Liver (tissue), 9 donors: ENCODE results near the gene LAYN. TPM values are rescaled to one million over a fixed set of nuclear protein-coding genes. Genes with fewer than 3 reads are reported as not detected.

Experiments
- DNase-seq: peaks from one replicate; pipeline ENCODE4 v3.0.0-alpha.2; 2017; ENCODE audit warnings: low spot score
- H3K27ac ChIP-seq, 2 donors: one replicate each; pipeline ENCODE4 v1.7.0; 2013; ENCODE audit warnings: inconsistent platforms in 2 of 2, low read length in 2 of 2, control low read depth in 1 of 2, low read depth in 1 of 2, mild to moderate bottlenecking in 1 of 2
- H3K27me3 ChIP-seq, 4 donors: one replicate each; pipeline versions ENCODE4 v1.6.1 to v1.7.0; 2013; ENCODE audit warnings: low read length in 3 of 4, inconsistent platforms in 1 of 4, mild to moderate bottlenecking in 1 of 4, moderate library complexity in 1 of 4; ENCODE audit not compliant: control insufficient read depth in 4 of 4, insufficient read depth in 4 of 4
- H3K36me3 ChIP-seq, 4 donors: one replicate each; pipeline versions ENCODE4 v1.6.1 to v1.7.0; 2013; ENCODE audit warnings: low read length in 3 of 4, mild to moderate bottlenecking in 3 of 4, low read depth in 1 of 4, moderate library complexity in 1 of 4; ENCODE audit not compliant: control insufficient read depth in 4 of 4, insufficient read depth in 3 of 4
- H3K4me1 ChIP-seq, 4 donors: one replicate each; pipeline versions ENCODE4 v1.6.1 to v1.7.0; 2013; ENCODE audit warnings: low read length in 3 of 4, mild to moderate bottlenecking in 3 of 4, moderate library complexity in 1 of 4; ENCODE audit not compliant: control insufficient read depth in 4 of 4, insufficient read depth in 4 of 4
- H3K4me3 ChIP-seq, 3 donors: one replicate each; pipeline versions ENCODE4 v1.6.1 to v1.7.0; 2013; ENCODE audit warnings: low read length in 3 of 3, control low read depth in 1 of 3, low read depth in 1 of 3, mild to moderate bottlenecking in 1 of 3
- H3K9ac ChIP-seq, 2 donors: one replicate each; pipeline ENCODE4 v1.7.0; 2013; ENCODE audit warnings: low read length in 2 of 2, mild to moderate bottlenecking in 2 of 2, moderate library complexity in 2 of 2, control low read depth in 1 of 2, low read depth in 1 of 2
- H3K9me3 ChIP-seq, 4 donors: one replicate each; pipeline versions ENCODE4 v1.6.1 to v1.7.0; 2013; ENCODE audit warnings: low read length in 3 of 4; ENCODE audit not compliant: control insufficient read depth in 4 of 4
- ATF3 ChIP-seq: IDR thresholded peaks from 2 replicates; pipeline ENCODE4 v1.6.1; 2016; ENCODE audit warnings: antibody characterized with exemption
- CTCF ChIP-seq: fragments of 150-350 bp; IDR thresholded peaks from 2 replicates; pipeline ENCODE4 v1.5.1; 2017; ENCODE audit warnings: improper control_type of control experiment, low read depth, low read length; ENCODE audit not compliant: missing input control
- EGR1 ChIP-seq, 2 donors: IDR thresholded peaks; 2 replicates each; pipeline ENCODE4 v1.6.1; 2016 to 2018; ENCODE audit warnings: antibody characterized with exemption in 2 of 2, low read depth in 2 of 2
- FOXA1 ChIP-seq: IDR thresholded peaks from 2 replicates; pipeline ENCODE4 v1.6.1; 2016; ENCODE audit warnings: antibody characterized with exemption
- FOXA2 ChIP-seq: IDR thresholded peaks from 2 replicates; pipeline ENCODE4 v1.6.1; 2016; ENCODE audit warnings: antibody characterized with exemption
- GABPA ChIP-seq, 2 donors: IDR thresholded peaks in 1 of 2; conservative IDR thresholded peaks in 1 of 2; 2 replicates each; pipeline ENCODE4 v1.6.1; 2016; ENCODE audit warnings: antibody characterized with exemption in 2 of 2, mild to moderate bottlenecking in 1 of 2, moderate library complexity in 1 of 2
- HNF4A ChIP-seq, 2 donors: conservative IDR thresholded peaks; 2 replicates each; pipeline ENCODE4 v1.6.1; 2016; ENCODE audit warnings: antibody characterized with exemption in 2 of 2, mild to moderate bottlenecking in 2 of 2
- HNF4G ChIP-seq: IDR thresholded peaks from 2 replicates; pipeline ENCODE4 v1.6.1; 2016; ENCODE audit warnings: antibody characterized with exemption
- JUND ChIP-seq, 2 donors: IDR thresholded peaks; 2 replicates each; pipeline ENCODE4 v1.6.1; 2016; ENCODE audit warnings: antibody characterized with exemption in 2 of 2
- MAX ChIP-seq: IDR thresholded peaks from 2 replicates; pipeline ENCODE4 v1.6.1; 2016; ENCODE audit warnings: antibody characterized with exemption
- NR2F2 ChIP-seq: IDR thresholded peaks from 2 replicates; pipeline ENCODE4 v1.6.1; 2016; ENCODE audit warnings: antibody characterized with exemption
- RAD21 ChIP-seq, 2 donors: IDR thresholded peaks; 2 replicates each; pipeline ENCODE4 v1.6.1; 2016; ENCODE audit warnings: antibody characterized with exemption in 2 of 2, mild to moderate bottlenecking in 2 of 2
- REST ChIP-seq: IDR thresholded peaks from 2 replicates; pipeline ENCODE4 v1.6.1; 2016; ENCODE audit warnings: antibody characterized with exemption, mild to moderate bottlenecking
- RXRA ChIP-seq, 2 donors: IDR thresholded peaks; 2 replicates each; pipeline ENCODE4 v1.6.1; 2017 to 2018; ENCODE audit warnings: antibody characterized with exemption in 2 of 2, mild to moderate bottlenecking in 1 of 2
- SP1 ChIP-seq: IDR thresholded peaks from 2 replicates; pipeline ENCODE4 v1.6.1; 2018; ENCODE audit warnings: antibody characterized with exemption, mild to moderate bottlenecking
- TAF1 ChIP-seq: conservative IDR thresholded peaks from 2 replicates; pipeline ENCODE4 v1.6.1; 2016; ENCODE audit warnings: antibody characterized with exemption, mild to moderate bottlenecking
- YY1 ChIP-seq: IDR thresholded peaks from 2 replicates; pipeline ENCODE4 v1.6.1; 2016; ENCODE audit warnings: antibody characterized with exemption, mild to moderate bottlenecking
- ZBTB33 ChIP-seq: IDR thresholded peaks from 2 replicates; pipeline ENCODE4 v1.6.1; 2016; ENCODE audit warnings: antibody characterized with exemption
- WGBS: extraction: QIAGEN DNeasy Blood & Tissue Kit; methylation state at CpG from one replicate; pipeline ENCODE4 v1.1.7; 2013; 5-methylcytosine and 5-hydroxymethylcytosine counted together
- polyA plus RNA-seq, 2 donors: library from polyadenylated mRNA; stranded (reverse) in 1 of 2; unstranded in 1 of 2; fragments of 200-250 nt in 1 of 2; fragments of >200 nt in 1 of 2; fragmentation: Nextera tagmentation in 1 of 2; extraction: Ambion mirVana in 1 of 2; gene quantifications; one replicate each; pipeline versions ENCODE4 v1.2.1 to v1.2.3, GENCODE V29; 2013 to 2015
- total RNA-seq, 2 donors: library from RNA; depleted of rRNA; stranded (reverse); fragments of >200 nt; gene quantifications; one replicate each; pipeline ENCODE4 v1.2.3, GENCODE V29; 2014
- donor health status: healthy.
- donor health status: healthy.
- donor health status: healthy.
- donor health status: healthy.
- donor health status: healthy.

Gene LAYN
- total and polyA plus RNA-seq, 4 donors: 0.43 to 0.98 (median 0.88) TPM

GRCh38 chr11:111531136-111531535 is 9.4 kb upstream of the LAYN start:
- H3K27ac ChIP-seq: no peak overlapping the region
- no peak for DNase-seq
- no peaks in the 10 kb centered on the region for H3K36me3 ChIP-seq
- TF ChIP-seq GABPA (IDR thresholded peaks at IDR 0.05 in 1 of 2, conservative IDR thresholded peaks at IDR 0.05 in 1 of 2): no peak
- no peak for TF ChIP-seq HNF4A (conservative IDR thresholded peaks at IDR 0.05)
- no peak for TF ChIP-seq ZBTB33
- TF ChIP-seq CTCF: no peak
- TF ChIP-seq ATF3: no peak
- H3K9me3 ChIP-seq: no peaks in the 10 kb centered on the region
- H3K4me3 ChIP-seq: no peak overlapping the region
- no peaks in the 10 kb centered on the region for H3K4me1 ChIP-seq
- H3K27me3 ChIP-seq: no peaks in the 10 kb centered on the region
- H3K9ac ChIP-seq: no peak overlapping the region

GRCh38 chr11:111531687-111532364 is 8.7 kb upstream of the LAYN start:
- no peak for DNase-seq
- no peak for TF ChIP-seq SP1
- no peak for TF ChIP-seq ZBTB33
- TF ChIP-seq ATF3: no peak
- no peak for TF ChIP-seq TAF1
- no peak for TF ChIP-seq FOXA2
- TF ChIP-seq NR2F2: no peak
- TF ChIP-seq RAD21 (IDR thresholded peaks at IDR 0.05): no peak
- TF ChIP-seq YY1: no peak
- TF ChIP-seq CTCF: no peak
- no peak for TF ChIP-seq FOXA1
- no peak for TF ChIP-seq EGR1 (IDR thresholded peaks at IDR 0.05; ENCODE audit: low read depth in 2 of 2)
- TF ChIP-seq MAX: no peak
- TF ChIP-seq GABPA (IDR thresholded peaks at IDR 0.05 in 1 of 2, conservative IDR thresholded peaks at IDR 0.05 in 1 of 2): no peak
- no peak for TF ChIP-seq RXRA (IDR thresholded peaks at IDR 0.05)
- TF ChIP-seq HNF4G: no peak
- TF ChIP-seq REST: no peak
- no peak for TF ChIP-seq HNF4A (conservative IDR thresholded peaks at IDR 0.05)
- TF ChIP-seq JUND (IDR thresholded peaks at IDR 0.05): no peak

More at GRCh38 chr11:111531687-111532364, 8.7 kb upstream of the LAYN start:
- WGBS: 73% methylated on average over 9 of the region's 9 CpGs
- Histone ChIP-seq H3K27me3 (no peaks in the 10 kb centered on the region), H3K9me3 (no peaks in the 10 kb centered on the region), H3K4me1 (no peaks in the 10 kb centered on the region), H3K36me3 (no peaks in the 10 kb centered on the region), H3K9ac (no peak overlapping the region), H3K4me3 (no peak overlapping the region), H3K27ac (no peak overlapping the region)
